Left kidney (tissue), 2 donors: ENCODE measurements around the gene TXLNG. TPM values are rescaled to one million over a fixed set of nuclear protein-coding genes. Genes with fewer than 3 reads are reported as not detected.
"Not testable (repeated sequence)": the region's sequence is repeated elsewhere in the genome, so short reads cannot be mapped to it uniquely, and the experiment has no call there.

Experiments used
- DNase-seq: peaks from one replicate; pipeline ENCODE4 v3.0.0-alpha.2; 2013
- polyA plus RNA-seq: library from polyadenylated mRNA; unstranded; fragments of 120-200 nt; gene quantifications from one replicate; pipeline ENCODE4 v1.2.1, GENCODE V29; 2013; ENCODE audit not compliant: insufficient read length

TXLNG gene
- polyA plus RNA-seq, 1 donor, result 19.4 TPM

GRCh38 chrX:16784440-16784839, 1.8 kb upstream of the TXLNG start:
- DNase-seq, result not testable (repeated sequence)

GRCh38 chrX:16785247-16786138, 773 bp upstream of the TXLNG start:
- no peak for DNase-seq

DNA sequence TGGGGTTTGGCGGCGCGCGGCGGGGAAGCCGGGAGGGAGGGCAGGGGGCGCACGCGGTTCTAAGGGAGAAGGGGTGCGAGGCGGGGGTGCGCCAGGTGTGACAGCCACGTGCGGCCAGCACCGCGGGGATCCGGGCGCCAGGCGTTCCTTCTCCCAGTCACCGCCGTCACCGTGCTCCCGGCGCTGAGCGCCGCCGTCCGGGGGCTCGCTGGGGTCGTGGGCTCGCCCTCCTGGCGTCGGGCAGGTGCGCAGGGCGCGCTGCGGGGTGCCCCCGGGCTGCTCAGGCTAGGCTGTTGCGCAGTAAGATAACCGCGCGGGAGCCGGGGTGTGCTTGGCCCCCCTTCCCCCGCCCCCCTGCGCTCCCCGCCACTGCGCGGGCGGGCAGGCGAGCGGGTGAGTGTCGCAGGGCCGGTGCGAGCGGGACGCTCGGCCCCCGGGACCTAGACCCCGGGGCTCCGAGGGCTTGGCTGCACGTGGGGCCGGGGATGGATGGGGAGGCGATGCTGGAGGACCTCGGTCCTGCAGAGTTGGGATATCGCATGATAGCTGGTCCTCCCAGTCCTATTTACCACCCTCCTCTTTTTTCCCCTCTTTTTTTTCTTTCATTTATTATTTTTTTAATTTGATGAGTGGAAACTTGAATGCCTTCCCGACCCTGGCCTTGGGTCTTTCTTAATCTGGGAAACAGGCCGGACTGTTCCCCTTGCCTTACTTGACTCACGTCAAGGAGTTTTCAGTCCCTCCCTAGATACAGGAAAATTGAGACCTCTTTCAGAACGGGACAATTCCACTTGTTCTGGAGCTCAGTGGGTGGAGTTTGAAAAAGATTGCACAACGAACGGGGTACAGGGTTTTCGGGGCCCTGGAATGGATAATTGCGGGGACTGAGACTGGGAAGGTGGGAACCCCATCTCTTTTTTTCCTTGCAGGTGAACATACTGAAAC, 797 bp downstream of the TXLNG start:
- DNase-seq, result no peak

DNA sequence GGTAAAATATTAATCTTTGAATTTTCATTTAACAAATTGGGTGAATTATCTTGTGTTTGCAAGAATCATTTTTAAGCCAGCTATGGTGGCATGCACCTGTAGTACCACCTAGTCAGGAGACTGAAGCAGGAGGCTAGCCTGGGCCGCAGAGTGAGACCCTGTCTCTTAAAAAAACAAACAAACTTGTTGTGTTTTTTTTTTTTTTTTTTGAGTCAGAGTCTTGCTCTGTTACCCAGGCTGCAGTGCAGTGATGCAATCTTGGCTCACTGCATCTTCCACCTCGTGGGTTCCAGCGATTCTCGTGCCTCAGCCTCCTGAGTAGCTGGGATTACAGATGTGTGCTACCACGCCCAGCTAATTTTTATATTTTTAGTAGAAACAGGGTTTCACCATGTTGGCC, 2.2 kb downstream of the TXLNG start:
- DNase-seq, result no peak

DNA sequence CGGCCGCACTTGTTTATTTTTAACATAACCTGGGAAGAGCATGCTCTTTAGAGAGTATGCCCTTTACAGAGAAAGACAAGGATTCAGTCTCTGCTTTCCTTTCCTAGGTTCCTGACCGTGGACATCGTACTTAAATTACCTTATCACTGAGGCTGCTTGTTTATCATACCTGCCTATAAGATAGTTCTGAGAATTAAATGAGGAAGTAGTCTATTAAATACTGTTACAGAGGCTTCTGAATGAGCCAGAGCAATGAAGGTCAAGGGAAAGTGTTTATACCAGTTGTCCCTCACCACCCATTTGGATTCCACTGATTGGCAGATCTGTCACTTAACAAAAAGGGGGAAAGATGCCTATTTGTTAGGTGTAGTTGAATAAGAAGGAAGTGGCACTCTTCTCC, 10.0 kb downstream of the TXLNG start:
- no peak for DNase-seq

GRCh38 chrX:16797358-16797757, 11.1 kb downstream of the TXLNG start:
- no peak for DNase-seq

DNA sequence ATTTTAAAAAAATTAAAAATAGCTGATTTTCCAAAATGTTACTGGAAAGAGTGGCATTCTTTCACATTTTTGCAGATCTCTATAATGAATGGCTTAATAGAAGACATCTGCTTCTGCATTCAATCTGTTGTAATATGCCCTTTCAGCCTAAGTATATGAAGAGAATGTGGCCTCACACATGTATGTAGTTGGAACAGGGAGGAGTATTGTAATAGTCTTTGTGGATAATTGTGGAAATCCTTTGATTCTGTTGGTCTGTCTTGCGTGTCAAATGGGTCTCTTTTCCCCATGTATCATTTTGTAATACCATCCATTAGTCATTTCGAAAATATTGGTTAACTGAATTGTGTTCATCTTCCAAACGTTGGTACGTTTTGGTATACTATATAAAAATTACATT, 11.6 kb downstream of the TXLNG start:
- no peak for DNase-seq

DNA sequence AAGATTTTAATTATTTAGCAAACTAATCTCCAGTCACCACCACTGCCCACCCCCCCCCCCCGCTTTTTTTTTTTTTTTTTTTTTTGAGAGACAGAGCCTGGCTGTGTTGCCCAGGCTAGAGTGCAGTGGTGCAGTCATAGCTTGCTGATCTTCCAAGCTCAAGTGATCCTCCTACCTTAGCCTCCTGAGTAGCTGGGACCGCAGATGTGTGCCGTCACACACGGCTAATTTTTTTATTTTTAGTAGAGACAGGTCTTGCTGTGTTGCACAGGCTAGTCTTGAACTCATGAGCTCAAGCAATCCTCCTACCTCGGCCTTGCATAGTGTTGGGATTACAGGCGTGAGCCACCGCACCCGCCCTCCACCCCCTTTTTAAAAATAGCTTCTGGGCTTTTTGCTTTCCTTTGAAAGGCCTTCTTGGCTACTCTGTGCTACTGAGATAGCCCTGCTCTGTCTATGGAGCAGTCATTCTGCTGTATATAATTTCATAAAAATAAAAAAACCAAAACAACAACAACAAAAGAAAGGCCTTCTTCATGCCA, 18.7 kb downstream of the TXLNG start:
- no peak for DNase-seq

- DNase-seq, result no peak
Observed at GRCh38 chrX:16807548-16807947, 21.3 kb downstream of the TXLNG start.

GRCh38 chrX:16807976-16808542, 21.8 kb downstream of the TXLNG start:
- DNase-seq, result no peak

- no peak for DNase-seq
Observed at GRCh38 chrX:16814597-16814996, 28.3 kb downstream of the TXLNG start.

DNA sequence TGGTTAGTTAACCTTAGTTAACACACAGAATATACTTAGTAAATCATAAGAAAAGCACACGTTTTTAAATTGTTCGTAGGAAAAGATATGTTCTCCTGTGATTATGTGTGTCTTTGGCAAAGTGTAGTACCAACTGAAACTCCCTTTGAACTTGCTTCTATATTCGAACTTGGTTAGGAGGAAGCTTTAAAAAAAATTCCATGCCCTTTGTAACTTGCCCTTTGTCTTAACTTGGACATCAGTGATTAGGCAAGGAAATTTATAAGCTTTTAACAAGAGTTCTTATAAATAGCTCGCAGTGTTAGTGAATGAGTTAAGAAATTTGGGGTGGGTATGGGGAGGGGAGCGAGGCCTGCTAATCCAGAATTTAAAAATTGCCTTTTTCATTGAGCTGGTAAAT, 33.4 kb downstream of the TXLNG start:
- DNase-seq, result no peak

DNA sequence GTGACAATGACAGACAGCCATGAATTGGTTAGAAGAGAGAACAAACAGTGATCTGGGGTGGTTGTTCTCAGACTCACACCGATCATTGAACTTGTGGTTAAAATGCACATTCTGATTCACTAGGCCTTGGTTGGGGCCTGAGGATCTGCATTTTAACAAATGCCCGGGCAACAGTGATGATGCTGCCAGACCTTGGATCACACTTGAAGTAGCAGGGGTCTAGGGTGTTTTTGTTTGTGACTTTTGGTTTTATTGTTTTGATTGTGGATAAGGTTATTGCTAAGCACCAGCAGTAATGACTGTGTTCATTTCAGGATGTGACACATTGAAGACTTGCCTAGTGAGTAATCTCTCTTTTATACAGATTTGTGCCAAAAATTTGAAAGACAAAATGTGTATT, 36.5 kb downstream of the TXLNG start:
- no peak for DNase-seq

- DNase-seq, result no peak
Observed at GRCh38 chrX:16825264-16826035, 39.2 kb downstream of the TXLNG start.

DNA sequence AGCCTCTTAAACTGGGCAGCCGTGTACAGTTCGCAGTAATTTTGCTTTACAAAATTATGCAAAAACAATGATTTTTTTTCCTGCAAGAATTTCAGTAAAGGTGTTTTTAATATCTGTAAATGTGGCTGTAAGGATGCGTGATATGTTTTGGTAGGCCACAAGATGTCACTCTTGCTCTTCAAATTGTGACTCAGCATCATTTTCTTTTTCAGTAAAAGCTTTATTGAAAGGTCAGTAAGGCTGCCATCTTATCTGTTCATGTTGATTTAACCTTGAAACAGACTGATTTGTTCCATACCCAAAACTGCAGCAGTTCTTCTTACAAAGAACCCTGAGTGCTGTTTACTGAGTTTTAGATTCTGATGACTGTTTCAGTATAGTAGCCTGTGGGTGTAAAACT, 39.9 kb downstream of the TXLNG start:
- peak; percentile 37 for DNase-seq

GRCh38 chrX:16827225-16827624, 41.0 kb downstream of the TXLNG start:
- DNase-seq, result no peak

DNA sequence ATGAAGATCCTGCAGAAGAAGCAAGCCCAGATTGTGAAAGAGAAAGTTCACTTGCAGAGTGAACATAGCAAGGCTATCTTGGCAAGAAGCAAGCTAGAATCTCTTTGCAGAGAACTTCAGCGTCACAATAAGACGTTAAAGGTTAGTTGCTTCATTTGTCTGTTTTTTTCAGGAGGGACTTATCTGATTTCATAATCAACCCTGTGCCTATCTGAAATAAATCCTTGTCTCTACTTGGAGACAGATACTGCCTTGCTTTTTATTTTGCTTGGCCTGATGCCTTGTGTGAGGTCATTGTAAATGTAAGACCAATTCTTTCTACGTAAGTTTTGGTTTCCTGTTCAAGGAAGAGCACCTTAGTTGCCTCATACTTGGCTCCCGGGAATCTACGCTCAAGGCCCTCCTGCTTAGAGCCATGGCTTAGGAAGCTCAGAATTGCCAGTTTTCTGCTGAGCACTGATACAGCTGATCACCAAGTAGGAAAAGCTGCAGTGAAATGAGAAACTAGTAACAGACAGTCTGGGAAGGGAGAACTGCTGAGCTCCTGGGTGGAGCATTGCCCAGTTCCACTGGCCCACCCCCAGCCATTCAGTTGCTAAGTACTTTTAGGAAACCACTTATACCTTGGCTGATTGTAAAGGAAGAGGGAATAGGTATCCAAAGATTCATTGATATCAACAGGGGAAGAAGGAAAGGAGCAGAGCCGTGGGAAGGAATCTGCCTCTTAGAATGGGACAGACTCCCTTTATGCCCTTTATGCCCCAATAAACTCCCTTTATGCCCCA, 42.0 kb downstream of the TXLNG start:
- DNase-seq, result no peak

- DNase-seq, result no peak
Observed at GRCh38 chrX:16832301-16832700, 46.0 kb downstream of the TXLNG start.

GRCh38 chrX:16834806-16835205, 48.5 kb downstream of the TXLNG start:
- no peak for DNase-seq

GRCh38 chrX:16836371-16836770, 50.1 kb downstream of the TXLNG start:
- no peak for DNase-seq
